SH-SY5Y (cell line): ENCODE data around the gene UCMA.

Experiments
- GATA2 ChIP-seq: IDR thresholded peaks from 2 replicates; pipeline ENCODE4 v1.6.1; 2011; ENCODE audit warnings: mild to moderate bottlenecking, low read depth, low read length
- GATA3 ChIP-seq: IDR thresholded peaks from 2 replicates; pipeline ENCODE4 v1.6.1; 2011; ENCODE audit warnings: low read depth, mild to moderate bottlenecking, low read length, moderate library complexity

The UCMA gene

GRCh38 chr10:13219685-13220670, 14.2 kb downstream of the UCMA start:
- no peak for TF ChIP-seq GATA3

- no peak for TF ChIP-seq GATA2
- no peak for TF ChIP-seq GATA3
These were observed 15.3 kb downstream of the UCMA start for GRCh38 chr10:13218878-13219277.

GRCh38 chr10:13213163-13213562, 21.0 kb downstream of the UCMA start:
- TF ChIP-seq GATA2 (no peak), GATA3 (no peak)

- no peak for TF ChIP-seq GATA2
- TF ChIP-seq GATA3, result no peak
These were observed 27.4 kb downstream of the UCMA start for GRCh38 chr10:13206546-13207443.

GRCh38 chr10:13206091-13206490, 28.1 kb downstream of the UCMA start:
- TF ChIP-seq GATA2, result no peak
- no peak for TF ChIP-seq GATA3

DNA sequence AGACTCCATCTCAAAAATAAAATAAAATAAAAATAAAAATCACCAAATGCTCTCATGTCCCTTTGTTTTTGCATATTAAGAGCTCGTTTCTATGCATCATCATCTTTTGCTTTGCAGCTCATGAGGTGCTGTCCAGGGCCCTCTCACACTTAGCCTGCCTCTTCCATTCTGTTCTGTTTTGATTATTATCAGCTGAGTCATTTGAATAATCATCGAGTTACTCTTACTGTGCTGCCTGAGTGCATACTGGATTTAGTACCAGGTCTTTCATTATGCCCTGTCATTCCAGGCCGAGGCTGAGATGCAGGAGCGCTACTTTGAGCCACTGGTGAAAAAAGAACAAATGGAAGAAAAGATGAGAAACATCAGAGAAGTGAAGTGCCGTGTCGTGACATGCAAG, 33.0 kb downstream of the UCMA start:
- TF ChIP-seq GATA2, result no peak
- no peak for TF ChIP-seq GATA3

GRCh38 chr10:13195016-13195415, 39.2 kb downstream of the UCMA start:
- TF ChIP-seq GATA3, result no peak
- no peak for TF ChIP-seq GATA2

DNA sequence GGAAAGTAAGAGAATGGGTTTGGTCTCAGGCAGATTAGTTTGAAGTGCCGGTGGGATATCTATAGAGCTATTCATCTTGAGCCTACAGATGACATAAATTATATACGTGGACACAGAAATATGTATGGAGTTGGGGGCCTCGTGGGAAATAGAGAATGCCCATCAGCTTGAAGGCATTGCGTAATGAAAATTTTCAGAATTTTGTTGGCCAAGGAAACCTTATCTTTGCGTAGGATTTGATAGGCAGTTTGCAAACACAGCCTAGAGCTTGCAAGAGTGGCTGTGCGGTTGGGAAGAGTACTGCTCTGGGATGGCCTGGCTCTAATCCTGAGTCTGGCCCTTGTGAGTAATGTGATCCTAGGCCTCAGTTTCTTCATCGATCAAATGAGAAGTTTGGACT, 40.5 kb downstream of the UCMA start:
- TF ChIP-seq GATA3, result no peak
- no peak for TF ChIP-seq GATA2

GRCh38 chr10:13191362-13191761, 42.8 kb downstream of the UCMA start:
- no peak for TF ChIP-seq GATA3
- no peak for TF ChIP-seq GATA2

GRCh38 chr10:13190816-13191215, 43.4 kb downstream of the UCMA start:
- TF ChIP-seq GATA2, result no peak
- no peak for TF ChIP-seq GATA3

- no peak for TF ChIP-seq GATA2
- no peak for TF ChIP-seq GATA3
These were observed 44.2 kb downstream of the UCMA start for GRCh38 chr10:13189961-13190360.

- TF ChIP-seq GATA3, result no peak
These were observed 45.6 kb downstream of the UCMA start for GRCh38 chr10:13188593-13188992.

GRCh38 chr10:13187135-13187534, 47.0 kb downstream of the UCMA start:
- TF ChIP-seq GATA3 (no peak), GATA2 (no peak)

- TF ChIP-seq GATA2, result no peak
- no peak for TF ChIP-seq GATA3
These were observed 49.3 kb downstream of the UCMA start for GRCh38 chr10:13184730-13185514.

DNA sequence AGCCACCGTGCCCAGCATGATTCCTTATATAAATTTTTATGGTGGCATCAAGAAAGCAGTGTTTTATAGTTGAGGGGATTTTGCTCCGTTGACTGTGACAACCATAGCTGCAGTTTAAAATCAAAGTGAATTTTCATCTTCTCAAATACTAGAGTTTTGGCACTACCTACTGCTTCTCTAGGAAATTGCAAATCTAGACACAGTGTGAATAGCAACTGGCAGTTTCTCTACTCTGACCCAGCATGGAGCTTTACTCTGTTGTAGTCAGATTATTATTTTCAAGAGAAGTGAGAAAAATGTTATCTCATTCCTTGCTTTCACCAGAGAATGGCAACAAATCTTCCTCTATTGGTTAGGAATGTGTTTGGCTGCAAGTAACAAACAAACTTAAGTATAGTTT, 49.9 kb downstream of the UCMA start:
- TF ChIP-seq GATA2 (no peak), GATA3 (no peak)

GRCh38 chr10:13183625-13184024, 50.5 kb downstream of the UCMA start:
- TF ChIP-seq GATA3 (no peak), GATA2 (no peak)
